Activated CD8-positive, alpha-beta memory T cell treated with anti-CD3 and anti-CD28 coated beads, Interleukin-2, amount 10 ng/mL, durations not matched to agents 7 days and 5 days (primary cell): ENCODE data around the gene DNAJC16. TPM values are rescaled to one million over a fixed set of nuclear protein-coding genes. Genes with fewer than 3 reads are reported as not detected.

Source experiments
- ATAC-seq: fragments of 150-1000 bp; cut with Tn5 transposase; one replicate; pipeline ENCODE4 v1.10.0; 2021; ENCODE audit warnings: moderate library complexity
- CTCF ChIA-PET: fragments of 350-600 bp; sonication (Branson Sonifier 250); formaldehyde crosslinking; loops from one replicate; lab custom pipeline; 2021; ENCODE audit warnings: antibody characterized with exemption; lab: Charles Lee
- DNase-seq: peaks from one replicate; pipeline ENCODE4 v3.0.0-alpha.2; 2020
- H3K27ac Mint-ChIP-seq: one replicate; pipeline ENCODE4 v1.8.0; 2021; ENCODE audit warnings: mild to moderate bottlenecking, mixed read lengths
- H3K27me3 Mint-ChIP-seq: one replicate; pipeline ENCODE4 v1.8.0; 2021; ENCODE audit warnings: mixed read lengths
- H3K36me3 Mint-ChIP-seq: one replicate; pipeline ENCODE4 v1.8.0; 2021; ENCODE audit warnings: mild to moderate bottlenecking, mixed read lengths
- H3K4me1 Mint-ChIP-seq: one replicate; pipeline ENCODE4 v1.8.0; 2021; ENCODE audit warnings: mixed read lengths
- H3K4me3 Mint-ChIP-seq: one replicate; pipeline ENCODE4 v1.8.0; 2021; ENCODE audit warnings: mild to moderate bottlenecking, moderate library complexity, mixed read lengths
- H3K9me3 Mint-ChIP-seq: one replicate; pipeline ENCODE4 v1.8.0; 2022; ENCODE audit warnings: low read depth, mixed read lengths
- total RNA-seq, 2 experiments: library from RNA; stranded (reverse); gene quantifications; one replicate each; pipeline ENCODE4 v1.2.3, GENCODE V29; 2021

The DNAJC16 gene
- total RNA-seq, 2 experiments from 2014 or later: 14.9 to 18.1 TPM

DNA sequence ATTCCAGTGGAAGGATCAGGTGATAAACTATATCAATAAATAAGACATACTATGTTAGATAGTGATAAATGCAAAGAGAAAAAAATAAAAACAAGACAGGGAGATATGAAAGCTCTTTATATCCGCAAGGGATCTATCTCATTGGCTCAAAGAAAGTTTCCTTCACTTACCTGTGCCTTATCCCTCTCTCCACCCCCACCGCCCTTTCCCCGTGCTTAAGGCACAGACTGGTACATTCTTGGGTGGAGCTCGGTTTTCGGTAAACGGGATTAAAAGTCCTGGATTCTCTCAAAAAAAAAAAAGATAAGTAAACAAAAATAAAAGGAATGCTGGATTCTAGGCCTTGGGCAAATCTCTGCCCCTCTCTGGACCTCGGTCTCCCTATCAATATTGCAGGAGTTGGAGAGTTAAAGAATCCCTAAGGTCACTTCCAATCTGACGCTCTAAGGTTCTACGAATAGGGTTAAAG, 593 bp upstream of the DNAJC16 start:
- Mint-ChIP-seq H3K9me3 (no peaks in the 10 kb centered on the region), H3K27ac (peak overlapping the region; percentile 100), H3K4me1 (peaks cover 55% of the 10 kb centered on the region), H3K4me3 (peak overlapping the region; percentile 87), H3K27me3 (no peaks in the 10 kb centered on the region), H3K36me3 (peaks cover 8% of the 10 kb centered on the region)
- ATAC-seq (no peak), DNase-seq (no peak)
- CTCF ChIA-PET: interaction anchor here (0.6 kb wide), 1 partner anchor 65 kb away, joined by 6 read pairs; no protein-coding TSS in a partner anchor

DNA sequence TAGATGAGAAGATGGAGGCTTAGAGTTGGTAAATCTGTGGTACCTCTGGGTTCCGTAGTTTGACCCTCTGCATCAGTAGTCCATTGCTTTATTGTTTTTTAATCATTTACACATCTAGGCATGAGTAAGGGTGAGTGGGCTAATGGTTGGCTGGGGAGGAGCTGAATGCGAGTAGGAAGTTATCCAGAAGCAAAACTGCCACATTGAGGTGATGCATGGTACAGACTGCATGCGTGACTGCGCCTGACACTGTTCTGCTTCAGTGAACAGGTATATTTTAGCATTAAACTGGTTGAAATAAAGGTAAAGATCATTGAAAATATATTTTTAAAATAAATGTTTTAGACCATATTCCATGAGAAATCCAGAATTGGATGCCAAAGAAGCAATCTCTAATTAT, 4.4 kb downstream of the DNAJC16 start:
- Mint-ChIP-seq H3K4me3 (no peak overlapping the region), H3K36me3 (peaks cover 8% of the 10 kb centered on the region), H3K27ac (no peak overlapping the region), H3K9me3 (no peaks in the 10 kb centered on the region), H3K4me1 (peaks cover 39% of the 10 kb centered on the region), H3K27me3 (no peaks in the 10 kb centered on the region)
- no peak for ATAC-seq
- CTCF ChIA-PET: interaction anchor here (0.7 kb wide), 1 partner anchor 544 kb away, joined by 3 read pairs; no protein-coding TSS in a partner anchor
- DNase-seq: peak; percentile 22

DNA sequence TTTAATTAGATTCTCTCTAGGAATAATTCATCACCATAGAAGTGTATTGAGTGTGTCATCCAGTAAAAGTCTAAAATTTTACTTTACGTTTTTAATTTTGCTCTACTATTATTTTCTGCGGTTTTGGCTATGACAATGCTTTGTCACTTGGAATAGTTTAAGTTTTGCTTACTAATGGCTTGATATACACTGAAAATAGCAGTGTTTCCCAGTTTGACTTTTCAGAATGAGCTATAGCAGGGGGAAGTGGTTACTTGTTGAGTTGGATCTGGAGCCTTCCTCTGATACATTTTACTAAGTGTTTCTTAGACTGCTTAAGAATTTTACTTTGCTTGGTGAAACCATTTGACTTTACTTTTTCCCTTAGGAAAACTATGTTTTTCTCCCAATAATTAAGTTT, 5.0 kb downstream of the DNAJC16 start:
- no peak for ATAC-seq
- no peak overlapping the region for H3K27ac Mint-ChIP-seq
- no peaks in the 10 kb centered on the region for H3K9me3 Mint-ChIP-seq
- no peak overlapping the region for H3K4me3 Mint-ChIP-seq
- DNase-seq: no peak
- H3K36me3 Mint-ChIP-seq: peaks cover 12% of the 10 kb centered on the region
- no peaks in the 10 kb centered on the region for H3K27me3 Mint-ChIP-seq
- peaks cover 33% of the 10 kb centered on the region for H3K4me1 Mint-ChIP-seq
- CTCF ChIA-PET: no interaction called here

DNA sequence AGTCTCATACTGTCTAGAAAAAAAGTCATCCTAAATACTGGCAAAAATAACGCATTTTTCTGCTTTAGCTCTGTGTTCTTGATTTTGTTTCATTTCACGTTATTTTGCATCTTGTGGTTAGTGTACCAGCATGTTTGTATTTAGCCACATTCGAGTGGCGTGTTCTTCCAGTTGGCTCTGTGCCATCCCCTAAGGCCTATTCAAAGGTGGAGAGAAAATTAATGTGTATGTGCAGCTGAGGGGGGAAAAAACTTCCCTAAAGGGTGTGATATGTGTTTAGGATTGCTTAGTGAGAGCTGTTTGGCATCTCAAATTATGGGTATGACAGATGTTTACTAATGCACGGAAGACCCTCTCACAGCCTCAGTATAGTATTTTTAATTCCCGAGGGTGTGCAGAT, 12.1 kb downstream of the DNAJC16 start:
- ATAC-seq (no peak), DNase-seq (no peak)
- CTCF ChIA-PET: no interaction called here
- Mint-ChIP-seq H3K36me3 (peaks cover 20% of the 10 kb centered on the region), H3K27me3 (no peaks in the 10 kb centered on the region), H3K27ac (no peak overlapping the region), H3K9me3 (no peaks in the 10 kb centered on the region), H3K4me1 (no peaks in the 10 kb centered on the region), H3K4me3 (no peak overlapping the region)

DNA sequence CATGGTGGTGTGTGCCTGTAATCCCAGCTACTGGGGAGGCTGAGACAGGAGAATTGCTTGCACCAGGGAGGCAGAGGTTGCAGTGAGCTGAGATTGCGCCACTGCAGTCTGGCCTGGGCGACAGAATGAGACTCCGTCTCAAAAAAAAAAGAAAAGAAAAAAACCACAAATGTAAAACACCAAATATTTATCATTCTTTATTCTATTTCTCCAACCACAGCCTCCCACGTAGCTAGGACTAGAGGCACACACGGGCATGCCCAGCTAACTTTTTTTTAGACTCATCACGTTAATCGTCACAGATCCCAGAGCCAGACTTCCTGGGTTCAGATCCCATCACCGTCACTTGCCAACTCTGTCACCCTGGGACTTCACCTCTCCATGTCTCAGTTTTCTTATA, 13.5 kb downstream of the DNAJC16 start:
- ATAC-seq: no peak
- peaks cover 20% of the 10 kb centered on the region for H3K36me3 Mint-ChIP-seq

DNA sequence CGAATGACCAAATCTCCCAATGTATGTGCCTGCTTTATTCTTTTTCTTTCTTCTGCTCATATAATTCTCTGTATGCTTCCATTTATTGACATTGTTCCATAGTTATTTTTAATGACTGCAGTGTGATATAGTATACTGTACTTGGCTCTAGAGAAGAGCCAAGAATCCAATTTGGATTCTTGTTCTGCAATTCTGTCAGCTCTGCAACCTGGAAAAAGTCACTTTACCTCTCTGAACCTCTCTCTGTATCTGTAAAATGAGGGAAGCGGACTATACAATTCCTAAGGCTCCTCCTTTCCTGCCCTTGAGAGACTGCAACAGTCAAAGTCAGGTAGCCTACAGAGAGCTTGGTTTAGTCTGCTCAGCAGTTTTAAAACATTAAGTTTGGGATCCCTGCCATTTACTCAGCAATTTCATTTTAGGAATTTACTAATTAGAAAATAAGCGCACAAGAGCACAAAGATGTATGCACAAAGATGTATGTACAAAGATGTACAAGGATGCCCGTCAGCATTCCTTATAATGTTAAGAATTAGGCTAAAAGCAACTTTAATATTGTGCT, 14.7 kb downstream of the DNAJC16 start:
- no peaks in the 10 kb centered on the region for H3K27me3 Mint-ChIP-seq
- no peaks in the 10 kb centered on the region for H3K9me3 Mint-ChIP-seq
- H3K4me3 Mint-ChIP-seq: no peak overlapping the region
- no peaks in the 10 kb centered on the region for H3K4me1 Mint-ChIP-seq
- ATAC-seq (no peak), DNase-seq (no peak)
- H3K36me3 Mint-ChIP-seq: peaks cover 20% of the 10 kb centered on the region
- CTCF ChIA-PET: no interaction called here
- H3K27ac Mint-ChIP-seq: no peak overlapping the region

More for the DNA sequence above, 13.5 kb downstream of the DNAJC16 start:
- no peak for DNase-seq
- H3K9me3 Mint-ChIP-seq: no peaks in the 10 kb centered on the region
- no peak overlapping the region for H3K4me3 Mint-ChIP-seq
- H3K4me1 Mint-ChIP-seq: no peaks in the 10 kb centered on the region
- no peak overlapping the region for H3K27ac Mint-ChIP-seq
- H3K27me3 Mint-ChIP-seq: no peaks in the 10 kb centered on the region
- CTCF ChIA-PET: no interaction called here

DNA sequence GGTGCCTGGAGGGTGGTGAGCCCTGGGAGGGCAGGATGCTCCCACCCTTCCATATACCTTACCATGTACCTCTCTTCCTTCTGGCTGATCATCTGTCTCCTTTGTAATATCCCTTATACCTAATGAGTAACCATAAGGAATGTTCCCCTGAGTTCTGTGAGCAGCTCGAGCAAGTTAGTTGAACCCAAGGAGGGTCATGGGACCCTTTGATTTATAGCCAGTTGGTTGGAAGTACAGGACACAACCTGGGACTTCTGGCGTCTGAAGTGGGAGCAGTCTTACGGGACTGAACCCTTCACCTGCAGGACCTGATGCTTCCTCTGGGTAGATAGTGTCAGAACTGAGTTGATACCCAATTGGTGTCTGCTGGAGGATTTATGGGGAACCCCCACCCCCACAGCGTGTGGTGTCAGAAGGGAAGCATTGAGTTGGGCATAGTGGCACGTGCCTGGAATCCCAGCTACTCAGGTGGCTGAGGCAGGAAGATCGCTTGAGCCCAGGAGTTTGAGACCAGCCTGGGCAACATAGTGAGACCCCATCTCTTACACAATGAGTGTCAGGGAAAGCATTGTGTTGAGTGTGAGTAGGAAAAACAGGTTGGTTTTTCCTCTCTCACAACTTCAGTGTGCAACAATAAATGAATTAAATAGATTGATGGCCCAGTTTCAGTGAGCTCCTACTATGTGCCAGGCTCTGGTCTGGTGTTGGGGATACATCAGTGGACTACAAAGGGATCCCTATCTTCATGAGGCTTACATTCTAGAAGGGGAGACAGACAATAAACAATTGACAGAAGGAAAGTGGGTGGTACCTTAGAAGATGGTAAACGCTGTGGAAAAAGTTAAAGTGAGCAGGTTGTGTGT, 16.0 kb downstream of the DNAJC16 start:
- Mint-ChIP-seq H3K27me3 (no peaks in the 10 kb centered on the region), H3K4me3 (no peak overlapping the region), H3K4me1 (no peaks in the 10 kb centered on the region), H3K9me3 (no peaks in the 10 kb centered on the region), H3K27ac (no peak overlapping the region), H3K36me3 (peaks cover 13% of the 10 kb centered on the region)
- ATAC-seq: no peak
- no peak for DNase-seq
- CTCF ChIA-PET: no interaction called here

DNA sequence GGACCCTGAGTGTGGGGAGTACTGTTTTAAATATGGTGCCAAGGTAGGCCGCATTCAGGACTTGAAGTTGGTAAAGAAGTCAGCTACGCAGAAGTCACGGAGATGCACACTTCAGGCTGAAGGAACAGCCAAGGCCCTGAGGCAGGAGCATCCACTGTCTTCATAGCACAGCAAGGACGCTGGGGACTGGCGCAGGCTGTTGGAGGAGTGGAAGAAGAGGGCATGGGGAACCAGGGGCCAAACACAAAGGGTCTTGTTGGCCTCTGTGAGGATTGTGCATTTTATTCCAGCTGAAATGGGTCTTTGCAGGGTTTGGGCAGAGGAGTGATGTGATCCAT, 16.6 kb downstream of the DNAJC16 start:
- ATAC-seq: no peak
- CTCF ChIA-PET: interaction anchor here (0.8 kb wide), 1 partner anchor 9 kb away, joined by 3 read pairs; no protein-coding TSS in a partner anchor

DNA sequence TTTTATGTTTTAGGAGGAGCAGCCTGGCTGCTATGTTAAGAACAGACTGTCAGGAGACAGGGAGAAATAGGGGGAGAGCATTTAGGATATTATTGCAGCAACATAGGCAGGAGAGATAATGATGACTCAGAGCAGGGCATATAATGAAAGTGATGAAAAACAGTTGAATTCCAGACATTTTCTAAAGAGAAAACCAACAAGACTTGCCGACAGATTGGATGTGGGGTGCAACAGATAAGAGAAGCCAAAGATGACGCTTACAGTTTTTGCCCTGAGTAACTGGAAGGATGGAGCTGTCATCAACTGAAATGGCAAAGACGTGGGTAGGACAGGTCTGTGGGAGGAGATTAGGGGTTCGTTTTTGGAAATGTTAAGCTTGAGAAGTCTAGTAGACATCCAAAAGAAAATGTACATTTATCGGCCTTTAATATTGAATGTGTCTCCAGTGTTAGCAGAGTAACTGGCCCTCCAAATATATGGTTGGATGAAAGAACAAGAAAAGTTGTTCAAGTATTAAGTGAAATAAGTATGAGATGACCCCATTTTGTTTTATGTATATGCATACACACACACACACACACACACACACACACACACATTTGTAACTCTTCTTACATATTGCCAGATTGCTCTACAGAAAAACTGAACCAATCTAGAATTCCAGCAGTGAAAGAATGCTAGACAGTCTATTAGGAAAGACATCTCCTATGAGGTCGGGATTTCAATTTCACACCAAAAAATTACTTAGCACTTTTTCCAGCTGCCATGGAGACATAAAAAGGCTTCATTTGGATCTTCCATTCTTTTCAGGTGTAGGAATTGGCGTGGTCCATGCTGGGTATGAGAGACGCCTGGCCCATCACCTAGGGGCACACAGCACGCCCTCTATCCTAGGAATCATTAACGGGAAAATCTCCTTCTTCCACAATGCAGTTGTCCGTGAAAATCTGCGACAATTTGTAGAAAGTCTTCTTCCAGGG, 17.2 kb downstream of the DNAJC16 start:
- peaks cover 16% of the 10 kb centered on the region for H3K36me3 Mint-ChIP-seq
- H3K9me3 Mint-ChIP-seq: no peaks in the 10 kb centered on the region
- CTCF ChIA-PET: interaction anchor here (0.8 kb wide), 1 partner anchor 10 kb away, joined by 3 read pairs; no protein-coding TSS in a partner anchor
- H3K27ac Mint-ChIP-seq: no peak overlapping the region
- no peak overlapping the region for H3K4me3 Mint-ChIP-seq
- DNase-seq (no peak), ATAC-seq (no peak)
- no peaks in the 10 kb centered on the region for H3K4me1 Mint-ChIP-seq
- no peaks in the 10 kb centered on the region for H3K27me3 Mint-ChIP-seq

More for the DNA sequence above, 16.6 kb downstream of the DNAJC16 start:
- no peak overlapping the region for H3K27ac Mint-ChIP-seq
- H3K4me3 Mint-ChIP-seq: no peak overlapping the region
- H3K4me1 Mint-ChIP-seq: no peaks in the 10 kb centered on the region
- no peaks in the 10 kb centered on the region for H3K9me3 Mint-ChIP-seq
- H3K27me3 Mint-ChIP-seq: no peaks in the 10 kb centered on the region
- peaks cover 17% of the 10 kb centered on the region for H3K36me3 Mint-ChIP-seq
- no peak for DNase-seq

DNA sequence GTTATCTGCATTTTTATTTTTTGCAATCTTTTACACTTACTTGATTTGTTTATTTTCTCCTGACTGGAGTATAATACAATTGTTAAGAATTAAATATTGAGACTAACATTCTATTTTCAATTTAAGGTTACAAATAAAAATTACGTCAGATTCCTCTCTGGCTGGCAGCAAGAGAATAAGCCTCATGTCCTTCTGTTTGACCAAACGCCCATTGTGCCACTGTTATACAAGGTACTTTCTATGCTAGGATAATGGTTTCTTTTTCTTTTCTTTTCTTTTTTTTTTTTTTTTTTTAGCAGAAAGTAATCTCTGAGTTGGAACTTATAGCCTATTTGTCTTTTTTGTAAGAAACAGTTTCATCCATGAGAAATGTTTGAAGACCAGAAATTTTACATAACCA, 20.0 kb downstream of the DNAJC16 start:
- no peak overlapping the region for H3K27ac Mint-ChIP-seq
- CTCF ChIA-PET: interaction anchor here (1.4 kb wide), 1 partner anchor 174 kb away, joined by 4 read pairs; no protein-coding TSS in a partner anchor
- no peaks in the 10 kb centered on the region for H3K4me1 Mint-ChIP-seq
- ATAC-seq (no peak), DNase-seq (no peak)
- no peaks in the 10 kb centered on the region for H3K27me3 Mint-ChIP-seq
- peaks cover 14% of the 10 kb centered on the region for H3K36me3 Mint-ChIP-seq
- no peaks in the 10 kb centered on the region for H3K9me3 Mint-ChIP-seq
- H3K4me3 Mint-ChIP-seq: no peak overlapping the region

DNA sequence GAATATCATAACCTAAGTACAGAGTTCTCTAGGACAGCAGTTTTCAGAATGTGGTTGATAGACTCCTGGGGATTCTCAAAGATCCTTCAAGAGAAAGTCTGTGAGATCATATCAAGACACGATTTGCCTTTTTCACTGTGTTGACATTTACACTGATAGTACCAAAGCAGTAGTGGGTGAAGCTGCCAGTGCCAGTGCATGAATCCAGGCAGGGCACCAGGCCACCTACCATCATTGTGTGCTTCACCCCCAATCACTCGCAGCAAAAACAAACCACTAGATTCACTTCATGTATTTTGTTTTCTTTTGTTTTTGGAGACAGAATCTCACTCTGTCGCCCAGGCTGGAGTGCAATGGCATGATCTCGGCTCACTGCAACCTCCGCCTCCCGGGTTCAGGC, 23.9 kb downstream of the DNAJC16 start:
- ATAC-seq (no peak), DNase-seq (no peak)
- no peaks in the 10 kb centered on the region for H3K27me3 Mint-ChIP-seq
- H3K36me3 Mint-ChIP-seq: peaks cover 14% of the 10 kb centered on the region
- no peaks in the 10 kb centered on the region for H3K9me3 Mint-ChIP-seq
- no peak overlapping the region for H3K27ac Mint-ChIP-seq
- H3K4me3 Mint-ChIP-seq: no peak overlapping the region
- H3K4me1 Mint-ChIP-seq: no peaks in the 10 kb centered on the region
- CTCF ChIA-PET: no interaction called here

DNA sequence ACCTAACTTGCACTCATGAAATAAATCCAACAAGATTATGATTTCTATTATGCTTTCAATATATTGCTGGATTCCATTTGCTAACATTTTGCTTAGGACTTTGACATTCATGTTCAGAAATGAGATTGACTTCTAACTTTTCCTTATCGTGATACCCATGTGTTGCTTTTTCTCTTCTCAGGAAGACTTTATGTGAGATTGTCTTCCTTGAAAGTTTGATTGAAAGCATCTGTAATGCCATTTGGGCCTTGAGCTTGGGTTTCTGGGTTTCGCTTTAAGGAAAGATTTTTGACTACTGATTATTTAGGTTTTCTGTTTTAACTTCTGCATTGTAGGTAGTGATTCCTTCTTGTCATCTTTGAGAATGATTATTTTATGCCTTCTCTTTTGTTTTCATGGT, 30.4 kb downstream of the DNAJC16 start:
- no peak for ATAC-seq
- H3K27me3 Mint-ChIP-seq: no peaks in the 10 kb centered on the region
- no peak for DNase-seq
- H3K9me3 Mint-ChIP-seq: no peaks in the 10 kb centered on the region
- H3K4me1 Mint-ChIP-seq: no peaks in the 10 kb centered on the region
- H3K27ac Mint-ChIP-seq: no peak overlapping the region
- no peak overlapping the region for H3K4me3 Mint-ChIP-seq
- peaks cover 7% of the 10 kb centered on the region for H3K36me3 Mint-ChIP-seq
- CTCF ChIA-PET: no interaction called here

DNA sequence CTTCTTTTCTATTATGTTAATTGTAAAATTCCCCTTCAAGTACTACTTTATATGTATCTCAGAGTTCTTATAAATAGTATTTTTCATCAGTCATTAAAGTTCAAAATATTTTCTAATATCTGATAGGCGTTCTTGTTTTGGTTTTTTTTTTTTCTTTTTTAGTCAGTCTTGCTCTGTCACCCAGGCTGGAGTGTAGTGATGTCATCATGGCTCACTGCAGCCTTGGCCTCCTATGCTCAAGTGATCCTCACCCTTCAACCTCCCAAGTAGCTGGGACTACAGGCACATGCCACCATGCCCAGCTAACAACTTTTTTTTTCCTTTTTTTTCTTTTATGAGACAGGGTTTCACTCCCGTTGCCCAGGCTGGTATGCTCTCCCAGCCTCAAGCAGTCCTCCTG, 30.9 kb downstream of the DNAJC16 start:
- H3K27me3 Mint-ChIP-seq: no peaks in the 10 kb centered on the region
- no peak overlapping the region for H3K27ac Mint-ChIP-seq
- H3K36me3 Mint-ChIP-seq: peaks cover 7% of the 10 kb centered on the region
- H3K4me1 Mint-ChIP-seq: no peaks in the 10 kb centered on the region
- DNase-seq: no peak
- no peaks in the 10 kb centered on the region for H3K9me3 Mint-ChIP-seq
- no peak for ATAC-seq
- CTCF ChIA-PET: no interaction called here
- H3K4me3 Mint-ChIP-seq: no peak overlapping the region
